ENCODE data around the gene SDK1. TPM values are rescaled to one million over a fixed set of nuclear protein-coding genes. Genes with fewer than 3 reads are reported as not detected.
A peak's percentile ranks its signal among the peaks of the same experiment; 100 is the strongest.

The SDK1 gene
- polyA plus RNA-seq, 2 of the 4 experiments (the other 2 are of a cell fraction): 0.12 to 0.28 TPM

DNA sequence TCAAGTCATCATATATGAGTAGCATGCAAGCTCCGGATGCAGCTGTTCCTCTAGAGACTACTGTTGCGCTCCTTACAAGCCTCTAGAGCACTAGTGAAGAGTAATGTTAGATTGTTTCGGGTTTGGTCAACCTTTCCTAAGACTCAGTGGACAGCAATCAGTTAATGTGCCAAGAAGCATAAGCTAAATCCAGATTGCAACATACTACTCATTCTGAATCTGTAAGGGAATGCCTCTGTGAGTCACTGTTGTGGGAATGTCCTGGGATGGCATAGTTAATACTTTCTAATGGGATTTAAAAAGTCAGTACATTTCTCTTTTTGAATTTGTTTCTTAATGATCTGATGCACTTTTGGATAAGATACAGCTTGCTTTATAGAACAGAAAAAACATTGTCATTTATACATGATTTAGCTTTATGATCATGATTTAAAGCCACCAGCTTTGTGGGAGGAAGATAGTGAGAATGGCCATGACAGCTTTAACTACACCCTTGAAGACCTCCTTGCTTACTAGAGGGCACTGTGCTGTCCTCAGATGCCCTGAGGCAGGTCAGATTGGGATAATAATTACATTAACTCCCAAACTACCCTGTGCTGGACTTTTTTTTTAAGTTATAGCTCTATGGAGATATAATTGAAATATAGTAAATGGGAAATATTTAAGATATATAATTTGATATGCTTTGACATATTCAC lies 138.4 kb downstream of the SDK1 start (continued):
- 0 out of 5 replicates have a peak, but pooled peaks of 1 of the 2 experiments have one; percentile 29 for TF ChIP-seq JUN (IDR thresholded peaks at IDR 0.05)
- TF ChIP-seq, protein P1, sequence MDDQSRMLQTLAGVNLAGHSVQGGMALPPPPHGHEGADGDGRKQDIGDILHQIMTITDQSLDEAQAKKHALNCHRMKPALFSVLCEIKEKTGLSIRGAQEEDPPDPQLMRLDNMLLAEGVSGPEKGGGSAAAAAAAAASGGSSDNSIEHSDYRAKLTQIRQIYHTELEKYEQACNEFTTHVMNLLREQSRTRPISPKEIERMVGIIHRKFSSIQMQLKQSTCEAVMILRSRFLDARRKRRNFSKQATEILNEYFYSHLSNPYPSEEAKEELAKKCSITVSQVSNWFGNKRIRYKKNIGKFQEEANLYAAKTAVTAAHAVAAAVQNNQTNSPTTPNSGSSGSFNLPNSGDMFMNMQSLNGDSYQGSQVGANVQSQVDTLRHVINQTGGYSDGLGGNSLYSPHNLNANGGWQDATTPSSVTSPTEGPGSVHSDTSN (IDR thresholded peaks at IDR 0.05): no peak
- TF ChIP-seq, protein P2, sequence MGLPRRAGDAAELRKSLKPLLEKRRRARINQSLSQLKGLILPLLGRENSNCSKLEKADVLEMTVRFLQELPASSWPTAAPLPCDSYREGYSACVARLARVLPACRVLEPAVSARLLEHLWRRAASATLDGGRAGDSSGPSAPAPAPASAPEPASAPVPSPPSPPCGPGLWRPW (IDR thresholded peaks at IDR 0.05): peak; percentile 25; the same call in 1 of the 2 replicates
- TF ChIP-seq POLR2A (IDR thresholded peaks at IDR 0.05; ENCODE audit: low read length): no peak
- no peak for TF ChIP-seq RARB (CRISPR knock-in tag; IDR thresholded peaks at IDR 0.05)
- no peak for TF ChIP-seq KDM1A (IDR thresholded peaks at IDR 0.05; ENCODE audit: low read depth)

DNA sequence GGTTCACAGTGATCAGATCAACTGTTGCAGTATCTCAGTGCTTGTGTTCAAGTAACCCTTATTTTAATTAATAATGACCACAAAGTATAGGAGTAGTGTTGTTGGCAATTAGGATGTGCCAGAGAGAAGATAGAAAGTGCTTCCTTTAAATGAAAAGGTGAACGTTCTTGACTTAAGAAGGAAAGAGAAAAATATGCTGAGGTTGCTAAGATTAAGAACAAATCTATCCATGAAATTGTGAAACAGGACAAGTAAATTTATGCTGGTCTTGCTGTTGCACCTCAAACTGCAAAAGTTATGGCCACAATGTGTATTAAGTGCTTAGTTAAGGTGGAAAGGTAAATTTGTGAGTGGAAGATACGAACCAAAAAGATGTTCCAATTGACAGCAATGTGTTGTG lies 139.5 kb downstream of the SDK1 start:
- no peak overlapping the region for H3K4me2 ChIP-seq
- no peaks in the 10 kb centered on the region for H3K9me3 ChIP-seq
- TF ChIP-seq MAFK (IDR thresholded peaks at IDR 0.05; ENCODE audit: partially characterized antibody): peak; percentile 18
- TF ChIP-seq POLR2A (IDR thresholded peaks at IDR 0.05; ENCODE audit: low read length): no peak
- H3K4me1 ChIP-seq: peaks cover 41% of the 10 kb centered on the region
- CTCF ChIA-PET: no interaction called here
- peak overlapping the region; percentile 14 to 65; a peak in 3 of 6 replicates for H3K27ac ChIP-seq
- POLR2A ChIA-PET: no interaction called here
- ATAC-seq (no peak), DNase-seq (ENCODE audit: low read depth in 1 of 2, low spot score in 1 of 2) (no peak), FAIRE-seq (no peak)
- no peak overlapping the region for H3K4me3 ChIP-seq
- 24% methylated on average over 2 of the region's 2 CpGs for WGBS (ENCODE audit: missing lambda C conversion rate)

DNA sequence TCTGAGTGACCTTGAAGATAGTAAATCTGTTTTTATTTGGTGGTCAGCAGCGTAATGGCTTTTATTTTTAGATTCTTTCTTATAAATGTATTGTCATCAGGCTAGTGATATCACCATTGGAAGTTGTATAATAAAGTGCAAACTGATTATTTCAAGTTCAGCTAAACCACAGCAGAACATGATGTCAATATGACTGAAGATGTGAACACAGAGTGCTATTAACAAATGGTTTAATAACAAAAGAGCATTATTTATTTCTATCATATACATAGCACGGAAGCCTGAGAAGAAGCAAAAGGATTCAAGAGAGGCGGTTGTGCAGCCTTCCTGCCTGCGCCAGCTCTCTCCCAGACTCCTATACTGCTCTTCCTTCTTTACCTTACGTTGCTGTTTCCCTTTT lies 142.7 kb downstream of the SDK1 start:
- Histone ChIP-seq H3K27ac (no peak overlapping the region), H3K4me1 (peaks cover 14% of the 10 kb centered on the region), H3K4me2 (no peak overlapping the region), H3K9me3 (0 out of 3 replicates have a peak, but pooled peaks cover 7% of the 10 kb centered on the region), H3K4me3 (no peak overlapping the region)
- FAIRE-seq (no peak), DNase-seq (ENCODE audit: low read depth in 1 of 2, low spot score in 1 of 2) (no peak), ATAC-seq (no peak)
- CTCF ChIA-PET: interaction anchor here (1.1 to 1.4 kb wide), 2 partner anchors 12 to 38 kb away, joined by 3 to 6 read pairs; no protein-coding TSS in a partner anchor
- POLR2A ChIA-PET: no interaction called here
- WGBS (ENCODE audit: missing lambda C conversion rate): 58% methylated on average over 5 of the region's 5 CpGs
- no peak for TF ChIP-seq ZSCAN20 (CRISPR knock-in tag; IDR thresholded peaks at IDR 0.05)
- no peak for TF ChIP-seq RCOR1 (IDR thresholded peaks at IDR 0.05; ENCODE audit: low read depth, low read length)
- no peak for TF ChIP-seq TFCP2L1 (CRISPR knock-in tag; IDR thresholded peaks at IDR 0.05)
- TF ChIP-seq, protein P3, sequence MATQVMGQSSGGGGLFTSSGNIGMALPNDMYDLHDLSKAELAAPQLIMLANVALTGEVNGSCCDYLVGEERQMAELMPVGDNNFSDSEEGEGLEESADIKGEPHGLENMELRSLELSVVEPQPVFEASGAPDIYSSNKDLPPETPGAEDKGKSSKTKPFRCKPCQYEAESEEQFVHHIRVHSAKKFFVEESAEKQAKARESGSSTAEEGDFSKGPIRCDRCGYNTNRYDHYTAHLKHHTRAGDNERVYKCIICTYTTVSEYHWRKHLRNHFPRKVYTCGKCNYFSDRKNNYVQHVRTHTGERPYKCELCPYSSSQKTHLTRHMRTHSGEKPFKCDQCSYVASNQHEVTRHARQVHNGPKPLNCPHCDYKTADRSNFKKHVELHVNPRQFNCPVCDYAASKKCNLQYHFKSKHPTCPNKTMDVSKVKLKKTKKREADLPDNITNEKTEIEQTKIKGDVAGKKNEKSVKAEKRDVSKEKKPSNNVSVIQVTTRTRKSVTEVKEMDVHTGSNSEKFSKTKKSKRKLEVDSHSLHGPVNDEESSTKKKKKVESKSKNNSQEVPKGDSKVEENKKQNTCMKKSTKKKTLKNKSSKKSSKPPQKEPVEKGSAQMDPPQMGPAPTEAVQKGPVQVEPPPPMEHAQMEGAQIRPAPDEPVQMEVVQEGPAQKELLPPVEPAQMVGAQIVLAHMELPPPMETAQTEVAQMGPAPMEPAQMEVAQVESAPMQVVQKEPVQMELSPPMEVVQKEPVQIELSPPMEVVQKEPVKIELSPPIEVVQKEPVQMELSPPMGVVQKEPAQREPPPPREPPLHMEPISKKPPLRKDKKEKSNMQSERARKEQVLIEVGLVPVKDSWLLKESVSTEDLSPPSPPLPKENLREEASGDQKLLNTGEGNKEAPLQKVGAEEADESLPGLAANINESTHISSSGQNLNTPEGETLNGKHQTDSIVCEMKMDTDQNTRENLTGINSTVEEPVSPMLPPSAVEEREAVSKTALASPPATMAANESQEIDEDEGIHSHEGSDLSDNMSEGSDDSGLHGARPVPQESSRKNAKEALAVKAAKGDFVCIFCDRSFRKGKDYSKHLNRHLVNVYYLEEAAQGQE (IDR thresholded peaks at IDR 0.05): no peak
- no peak for TF ChIP-seq NPAS2 (CRISPR knock-in tag; IDR thresholded peaks at IDR 0.05; ENCODE audit: borderline replicate concordance)
- TF ChIP-seq SREBF2 (IDR thresholded peaks at IDR 0.05): no peak
- TF ChIP-seq, protein P2 (IDR thresholded peaks at IDR 0.05): no peak
- TF ChIP-seq JUN (IDR thresholded peaks at IDR 0.05): no peak
- TF ChIP-seq POLR2AphosphoS2 (conservative IDR thresholded peaks at IDR 0.05; ENCODE audit: low read length): no peak
- no peak for TF ChIP-seq NFE2L2 (conservative IDR thresholded peaks at IDR 0.05; ENCODE audit: low read length)
- TF ChIP-seq ZNF302 (CRISPR knock-in tag; IDR thresholded peaks at IDR 0.05): no peak
- TF ChIP-seq, protein P4, sequence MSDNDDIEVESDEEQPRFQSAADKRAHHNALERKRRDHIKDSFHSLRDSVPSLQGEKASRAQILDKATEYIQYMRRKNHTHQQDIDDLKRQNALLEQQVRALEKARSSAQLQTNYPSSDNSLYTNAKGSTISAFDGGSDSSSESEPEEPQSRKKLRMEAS (IDR thresholded peaks at IDR 0.05): no peak
- no peak for TF ChIP-seq BHLHE40 (IDR thresholded peaks at IDR 0.05; ENCODE audit: low read depth, low read length)
- no peak for TF ChIP-seq ZFP36 (IDR thresholded peaks at IDR 0.05; ENCODE audit: borderline replicate concordance, partially characterized antibody)

Measured in A549 (cell line).